HG02943 (cell line): ENCODE results near the gene USP12.
A peak's percentile ranks its signal among the peaks of the same experiment; 100 is the strongest.
"Not testable (repeated sequence)": the region's sequence is repeated elsewhere in the genome, so short reads cannot be mapped to it uniquely, and the experiment has no call there.

Experiments used
- ATAC-seq: cut with Tn5 transposase; IDR thresholded peaks from one replicate; pipeline ENCODE4 v1.9.1; 2021; ENCODE audit warnings: mild to moderate bottlenecking, low read depth, moderate library complexity; ENCODE audit not compliant: unreplicated experiment

Gene USP12

GRCh38 chr13:27171244-27171826 is at the start of gene USP12:
TSS of gene USP12 (minus strand) at chr13:27171811. CDS start at chr13:27171639, 172 bp downstream.
- peak; percentile 12 for ATAC-seq

- no peak for ATAC-seq
These were observed 48.0 kb upstream of the USP12 start for GRCh38 chr13:27219611-27220010.

GRCh38 chr13:27218861-27219260 is 47.2 kb upstream of the USP12 start:
- ATAC-seq = not testable (repeated sequence)

GRCh38 chr13:27217791-27218190 is 46.2 kb upstream of the USP12 start:
- not testable (repeated sequence) for ATAC-seq

- not testable (repeated sequence) for ATAC-seq
These were observed 41.8 kb upstream of the USP12 start for GRCh38 chr13:27213386-27213785.

GRCh38 chr13:27211771-27212364 is 40.3 kb upstream of the USP12 start:
- ATAC-seq = no peak

GRCh38 chr13:27211271-27211670 is 39.7 kb upstream of the USP12 start:
- no peak for ATAC-seq

- ATAC-seq = no peak
These were observed 36.9 kb upstream of the USP12 start for GRCh38 chr13:27208514-27208913.

- ATAC-seq = no peak
These were observed 32.2 kb upstream of the USP12 start for GRCh38 chr13:27203854-27204253.

GRCh38 chr13:27203186-27203585 is 31.6 kb upstream of the USP12 start:
- no peak for ATAC-seq

- ATAC-seq = no peak
These were observed 30.1 kb upstream of the USP12 start for GRCh38 chr13:27201661-27202060.

GRCh38 chr13:27200413-27201070 is 28.9 kb upstream of the USP12 start:
- ATAC-seq = no peak

GRCh38 chr13:27199696-27200095 is 28.1 kb upstream of the USP12 start:
- no peak for ATAC-seq

GRCh38 chr13:27199211-27199610 is 27.6 kb upstream of the USP12 start:
- no peak for ATAC-seq

GRCh38 chr13:27194895-27195764 is 23.5 kb upstream of the USP12 start:
- no peak for ATAC-seq

GRCh38 chr13:27194209-27194608 is 22.6 kb upstream of the USP12 start:
- no peak for ATAC-seq

GRCh38 chr13:27193496-27193895 is 21.9 kb upstream of the USP12 start:
- no peak for ATAC-seq

GRCh38 chr13:27192973-27193372 is 21.4 kb upstream of the USP12 start:
- no peak for ATAC-seq

GRCh38 chr13:27192367-27192766 is 20.8 kb upstream of the USP12 start:
- ATAC-seq = not testable (repeated sequence)

GRCh38 chr13:27189192-27189591 is 17.6 kb upstream of the USP12 start:
- no peak for ATAC-seq

GRCh38 chr13:27188239-27188638 is 16.6 kb upstream of the USP12 start:
- ATAC-seq = no peak
